Karpas-422 (cell line): ENCODE data around the gene PPP2R1B. TPM values are rescaled to one million over a fixed set of nuclear protein-coding genes. Genes with fewer than 3 reads are reported as not detected.
A peak's percentile ranks its signal among the peaks of the same experiment; 100 is the strongest.

ENCODE experiments used
- DNase-seq: peaks from one replicate; pipeline ENCODE4 v3.0.0-alpha.2; 2015
- H2AFZ ChIP-seq: fragments of 200-600 bp; sonication (generic); 2 replicates; pipeline ENCODE4 v1.6.1; 2014; ENCODE audit warnings: antibody characterized with exemption, low read length, mixed read lengths
- H3K27ac ChIP-seq: fragments of 200-600 bp; sonication (generic); 2 replicates; pipeline ENCODE4 v1.5.1; 2014; ENCODE audit warnings: mild to moderate bottlenecking, low read length, moderate library complexity
- H3K27me3 ChIP-seq: fragments of 200-600 bp; sonication (generic); 2 replicates; pipeline ENCODE4 v1.6.1; 2014; ENCODE audit warnings: low read length, mixed read lengths
- H3K36me3 ChIP-seq: fragments of 200-600 bp; sonication (generic); 2 replicates; pipeline ENCODE4 v1.6.1; 2014; ENCODE audit warnings: low read length, mixed read lengths; ENCODE audit not compliant: insufficient read depth
- H3K4me1 ChIP-seq: fragments of 200-600 bp; sonication (generic); 2 replicates; pipeline ENCODE4 v1.6.1; 2014; ENCODE audit warnings: mild to moderate bottlenecking, low read length, mixed read lengths
- H3K4me2 ChIP-seq: fragments of 200-600 bp; sonication (generic); 2 replicates; pipeline ENCODE4 v1.6.1; 2014; ENCODE audit warnings: low read length, low read depth, mild to moderate bottlenecking; ENCODE audit not compliant: poor library complexity, severe bottlenecking
- H3K4me3 ChIP-seq: fragments of 200-600 bp; sonication (generic); 2 replicates; pipeline ENCODE4 v1.5.1; 2014; ENCODE audit warnings: mild to moderate bottlenecking, antibody characterized with exemption, low read length, mixed read lengths
- H3K79me2 ChIP-seq: fragments of 200-600 bp; sonication (generic); 2 replicates; pipeline ENCODE4 v1.6.1; 2014; ENCODE audit warnings: mild to moderate bottlenecking, low read length, mixed read lengths
- H3K9ac ChIP-seq: fragments of 200-600 bp; sonication (generic); 2 replicates; pipeline ENCODE4 v1.6.0; 2014; ENCODE audit warnings: low read length
- H3K9me2 ChIP-seq: fragments of 200-600 bp; sonication (generic), shearing (Covaris generic); replicated peaks from 2 replicates; pipeline ENCODE4 v1.6.0; 2014; ENCODE audit warnings: mild to moderate bottlenecking, low read length, moderate library complexity; ENCODE audit not compliant: insufficient read depth
- H3K9me3 ChIP-seq: fragments of 300-700, 200-600 bp; sonication (generic); 2 replicates; pipeline ENCODE4 v1.6.1; 2014; ENCODE audit warnings: low read length, mixed read lengths
- H4K20me1 ChIP-seq: fragments of 200-600 bp; sonication (generic); 2 replicates; pipeline ENCODE4 v1.6.1; 2014; ENCODE audit warnings: mild to moderate bottlenecking, antibody characterized with exemption, low read length, low read depth; ENCODE audit not compliant: insufficient read depth
- total RNA-seq: library from RNA; depleted of rRNA; stranded (reverse); fragments of >200 nt; shearing (Covaris generic); gene quantifications from 2 replicates; pipeline ENCODE4 v1.2.3, GENCODE V29; 2014; ENCODE audit warnings: low replicate concordance

The PPP2R1B gene
- total RNA-seq, 1 experiment from 2014 or later = 211 TPM

GRCh38 chr11:111697933-111698371, 68.2 kb downstream of the PPP2R1B start:
- no peaks in the 10 kb centered on the region for H3K27me3 ChIP-seq
- H3K9me3 ChIP-seq = no peaks in the 10 kb centered on the region
- H3K79me2 ChIP-seq = peaks cover 86% of the 10 kb centered on the region
- H4K20me1 ChIP-seq = no peaks in the 10 kb centered on the region
- peak overlapping the region; percentile 3; the same call in 1 of the 2 replicates for H3K9ac ChIP-seq
- no peaks in the 10 kb centered on the region for H3K9me2 ChIP-seq
- no peak overlapping the region for H2AFZ ChIP-seq
- DNase-seq = peak; percentile 95
- peak overlapping the region; percentile 0; the same call in 1 of the 2 replicates for H3K4me3 ChIP-seq
- H3K27ac ChIP-seq = peak overlapping the region; percentile 63
- H3K4me2 ChIP-seq = peak overlapping the region; percentile 14
- peaks cover 20% of the 10 kb centered on the region for H3K36me3 ChIP-seq
- peaks cover 68% of the 10 kb centered on the region for H3K4me1 ChIP-seq

- H4K20me1 ChIP-seq = no peaks in the 10 kb centered on the region
- peaks cover 13% of the 10 kb centered on the region; the same call in 1 of the 2 replicates for H3K36me3 ChIP-seq
- peak overlapping the region; percentile 63 for H3K27ac ChIP-seq
- no peaks in the 10 kb centered on the region for H3K27me3 ChIP-seq
- no peak overlapping the region for H3K9ac ChIP-seq
- H3K79me2 ChIP-seq = peaks cover 81% of the 10 kb centered on the region
- H3K4me1 ChIP-seq = peaks cover 71% of the 10 kb centered on the region
- no peak for DNase-seq
- H3K9me3 ChIP-seq = no peaks in the 10 kb centered on the region
- H3K9me2 ChIP-seq = no peaks in the 10 kb centered on the region
- H3K4me3 ChIP-seq = no peak overlapping the region
- H2AFZ ChIP-seq = no peak overlapping the region
- H3K4me2 ChIP-seq = peak overlapping the region; percentile 14
Measured at GRCh38 chr11:111696556-111696955, 69.6 kb downstream of the PPP2R1B start.

- no peaks in the 10 kb centered on the region for H3K9me2 ChIP-seq
- H3K9me3 ChIP-seq = no peaks in the 10 kb centered on the region
- H3K27ac ChIP-seq = peak overlapping the region; percentile 63
- H3K79me2 ChIP-seq = peaks cover 76% of the 10 kb centered on the region
- no peak overlapping the region for H2AFZ ChIP-seq
- H3K4me2 ChIP-seq = peak overlapping the region; percentile 14
- peak; percentile 90 for DNase-seq
- peak overlapping the region; percentile 0; the same call in 1 of the 2 replicates for H3K4me3 ChIP-seq
- H3K27me3 ChIP-seq = no peaks in the 10 kb centered on the region
- H3K9ac ChIP-seq = no peak overlapping the region
- H3K36me3 ChIP-seq = peaks cover 11% of the 10 kb centered on the region; the same call in 1 of the 2 replicates
- H3K4me1 ChIP-seq = peaks cover 71% of the 10 kb centered on the region
- no peaks in the 10 kb centered on the region for H4K20me1 ChIP-seq
Measured at GRCh38 chr11:111694851-111695250, 71.3 kb downstream of the PPP2R1B start.

- no peak overlapping the region for H3K9ac ChIP-seq
- no peak overlapping the region for H2AFZ ChIP-seq
- peak overlapping the region; percentile 2 for H3K4me2 ChIP-seq
- peaks cover 71% of the 10 kb centered on the region for H3K79me2 ChIP-seq
- DNase-seq = no peak
- H3K9me2 ChIP-seq = no peaks in the 10 kb centered on the region
- peaks cover 24% of the 10 kb centered on the region for H3K36me3 ChIP-seq
- H3K27ac ChIP-seq = peak overlapping the region; percentile 10
- no peaks in the 10 kb centered on the region for H4K20me1 ChIP-seq
- H3K27me3 ChIP-seq = no peaks in the 10 kb centered on the region
- no peaks in the 10 kb centered on the region for H3K9me3 ChIP-seq
- H3K4me1 ChIP-seq = peaks cover 58% of the 10 kb centered on the region
- no peak overlapping the region for H3K4me3 ChIP-seq
Measured at GRCh38 chr11:111693224-111693937, 72.8 kb downstream of the PPP2R1B start.

- H3K4me1 ChIP-seq = peaks cover 42% of the 10 kb centered on the region
- no peaks in the 10 kb centered on the region for H3K9me3 ChIP-seq
- DNase-seq = no peak
- no peaks in the 10 kb centered on the region for H3K27me3 ChIP-seq
- H3K27ac ChIP-seq = no peak overlapping the region
- H3K36me3 ChIP-seq = peaks cover 31% of the 10 kb centered on the region
- peaks cover 58% of the 10 kb centered on the region for H3K79me2 ChIP-seq
- H3K9ac ChIP-seq = no peak overlapping the region
- H3K4me3 ChIP-seq = no peak overlapping the region
- H2AFZ ChIP-seq = no peak overlapping the region
- H3K9me2 ChIP-seq = no peaks in the 10 kb centered on the region
- H3K4me2 ChIP-seq = no peak overlapping the region
- H4K20me1 ChIP-seq = no peaks in the 10 kb centered on the region
Measured at GRCh38 chr11:111691741-111692140, 74.4 kb downstream of the PPP2R1B start.

- no peak for DNase-seq
- Histone ChIP-seq H3K27me3 (no peaks in the 10 kb centered on the region), H3K9ac (no peak overlapping the region), H3K27ac (no peak overlapping the region), H3K36me3 (peaks cover 31% of the 10 kb centered on the region), H4K20me1 (no peaks in the 10 kb centered on the region), H2AFZ (no peak overlapping the region), H3K4me3 (no peak overlapping the region), H3K79me2 (peaks cover 54% of the 10 kb centered on the region), H3K4me1 (peaks cover 36% of the 10 kb centered on the region), H3K4me2 (no peak overlapping the region), H3K9me2 (no peaks in the 10 kb centered on the region), H3K9me3 (no peaks in the 10 kb centered on the region)
Measured at GRCh38 chr11:111691176-111691575, 75.0 kb downstream of the PPP2R1B start.

GRCh38 chr11:111688013-111688412, 78.2 kb downstream of the PPP2R1B start:
- H3K4me3 ChIP-seq = no peak overlapping the region
- no peak overlapping the region for H3K27ac ChIP-seq
- H3K9me3 ChIP-seq = no peaks in the 10 kb centered on the region
- H3K36me3 ChIP-seq = peaks cover 29% of the 10 kb centered on the region
- H3K79me2 ChIP-seq = peaks cover 50% of the 10 kb centered on the region
- H4K20me1 ChIP-seq = no peaks in the 10 kb centered on the region
- H3K4me2 ChIP-seq = no peak overlapping the region
- H2AFZ ChIP-seq = no peak overlapping the region
- H3K27me3 ChIP-seq = no peaks in the 10 kb centered on the region
- peaks cover 5% of the 10 kb centered on the region for H3K4me1 ChIP-seq
- H3K9me2 ChIP-seq = no peaks in the 10 kb centered on the region
- H3K9ac ChIP-seq = no peak overlapping the region
- no peak for DNase-seq

GRCh38 chr11:111684251-111684650, 81.9 kb downstream of the PPP2R1B start:
- Histone ChIP-seq H2AFZ (no peak overlapping the region), H3K27me3 (no peaks in the 10 kb centered on the region), H3K27ac (no peak overlapping the region), H3K9me2 (no peaks in the 10 kb centered on the region), H3K36me3 (peaks cover 18% of the 10 kb centered on the region), H3K79me2 (peaks cover 61% of the 10 kb centered on the region), H3K9ac (no peak overlapping the region), H3K4me3 (no peak overlapping the region), H3K4me2 (no peak overlapping the region), H3K9me3 (no peaks in the 10 kb centered on the region), H3K4me1 (no peaks in the 10 kb centered on the region), H4K20me1 (no peaks in the 10 kb centered on the region)
- DNase-seq = no peak
